ENCODE measurements around the gene FRAT1. TPM values are rescaled to one million over a fixed set of nuclear protein-coding genes. Genes with fewer than 3 reads are reported as not detected.
"Not testable (repeated sequence)": the region's sequence is repeated elsewhere in the genome, so short reads cannot be mapped to it uniquely, and the experiment has no call there.

Gene FRAT1
- polyA plus RNA-seq, 4 donors = 2.9 to 4.1 (median 3.8) TPM

GRCh38 chr10:97334370-97335175 is 15.5 kb downstream of the FRAT1 start, which contains the start of gene FRAT2:
Gene FRAT2, minus strand, starts transcription at chr10:97334729. Its CDS starts 157 bp downstream, at chr10:97334572.
- DNase-seq (ENCODE audit: low read depth in 4 of 4, low spot score in 3 of 4) = peak in 3 of 4 donors; percentile 82 to 83 (median 83)

- no peak for DNase-seq (ENCODE audit: low read depth in 4 of 4, low spot score in 3 of 4)
These were observed 16.1 kb downstream of the FRAT1 start for GRCh38 chr10:97335188-97335619.

- DNase-seq (ENCODE audit: low read depth in 4 of 4, low spot score in 3 of 4) = no peak
These were observed 16.9 kb downstream of the FRAT1 start for GRCh38 chr10:97336006-97336405.

- no peak for DNase-seq (ENCODE audit: low read depth in 4 of 4, low spot score in 3 of 4)
These were observed 17.4 kb downstream of the FRAT1 start for GRCh38 chr10:97336446-97336845.

- no peak for DNase-seq (ENCODE audit: low read depth in 4 of 4, low spot score in 3 of 4)
These were observed 18.1 kb downstream of the FRAT1 start for GRCh38 chr10:97336942-97337831.

- no peak for DNase-seq (ENCODE audit: low read depth in 4 of 4, low spot score in 3 of 4)
These were observed 19.0 kb downstream of the FRAT1 start for GRCh38 chr10:97338041-97338440.

GRCh38 chr10:97341416-97341815 is 22.3 kb downstream of the FRAT1 start:
- DNase-seq (ENCODE audit: low read depth in 4 of 4, low spot score in 3 of 4) = no peak

- DNase-seq (ENCODE audit: low read depth in 4 of 4, low spot score in 3 of 4) = not testable (repeated sequence)
These were observed 24.6 kb downstream of the FRAT1 start for GRCh38 chr10:97343664-97344063.

- DNase-seq (ENCODE audit: low read depth in 4 of 4, low spot score in 3 of 4) = no peak
These were observed 28.2 kb downstream of the FRAT1 start for GRCh38 chr10:97347317-97347716.

GRCh38 chr10:97349752-97350513 is 30.9 kb downstream of the FRAT1 start:
- DNase-seq (ENCODE audit: low read depth in 4 of 4, low spot score in 3 of 4) = no peak

- DNase-seq (ENCODE audit: low read depth in 4 of 4, low spot score in 3 of 4) = no peak
These were observed 34.9 kb downstream of the FRAT1 start for GRCh38 chr10:97353945-97354344.

GRCh38 chr10:97355571-97355975 is 36.5 kb downstream of the FRAT1 start:
- no peak for DNase-seq (ENCODE audit: low read depth in 4 of 4, low spot score in 3 of 4)

GRCh38 chr10:97356318-97356914 is 37.3 kb downstream of the FRAT1 start:
- no peak for DNase-seq (ENCODE audit: low read depth in 4 of 4, low spot score in 3 of 4)

- DNase-seq (ENCODE audit: low read depth in 4 of 4, low spot score in 3 of 4) = no peak
These were observed 37.8 kb downstream of the FRAT1 start for GRCh38 chr10:97356918-97357317.

GRCh38 chr10:97358349-97358748 is 39.3 kb downstream of the FRAT1 start:
- DNase-seq (ENCODE audit: low read depth in 4 of 4, low spot score in 3 of 4) = no peak

- DNase-seq (ENCODE audit: low read depth in 4 of 4, low spot score in 3 of 4) = no peak
These were observed 39.7 kb downstream of the FRAT1 start for GRCh38 chr10:97358781-97359180.

- DNase-seq (ENCODE audit: low read depth in 4 of 4, low spot score in 3 of 4) = no peak
These were observed 41.9 kb downstream of the FRAT1 start for GRCh38 chr10:97360705-97361536.

- no peak for DNase-seq (ENCODE audit: low read depth in 4 of 4, low spot score in 3 of 4)
These were observed 42.4 kb downstream of the FRAT1 start for GRCh38 chr10:97361537-97361901.

- DNase-seq (ENCODE audit: low read depth in 4 of 4, low spot score in 3 of 4) = no peak
These were observed 43.4 kb downstream of the FRAT1 start for GRCh38 chr10:97362310-97363033.

Measured in left renal pelvis (tissue), 4 donors.